GM12878 (cell line): ENCODE measurements around the gene FAM76B. TPM values are rescaled to one million over a fixed set of nuclear protein-coding genes. Genes with fewer than 3 reads are reported as not detected.

Experiments
- ATAC-seq: fragments of 200-7000 bp; cut with Tn5 transposase; 3 replicates; pipeline ENCODE4 v1.9.1; 2020; ENCODE audit warnings: mild to moderate bottlenecking, moderate library complexity
- BruUV-seq: library from RNA; stranded (reverse); fragments of 400-500 nt; replicated peaks from 2 replicates; lab custom pipeline; 2021; lab: Mats Ljungman, UMichigan
- CTCF ChIA-PET: fragments of 300-600 bp; sonication (Branson Sonifier 250); formaldehyde crosslinking; extraction: SDS; loops from one replicate; lab custom pipeline; 2021; ENCODE audit warnings: inconsistent platforms; lab: Yijun Ruan, JAX
- POLR2A ChIA-PET: fragments of 350-600 bp; formaldehyde crosslinking; extraction: SDS; loops from one replicate; lab custom pipeline; 2021; ENCODE audit warnings: inconsistent platforms; lab: Charles Lee
- RAD21 ChIA-PET: fragments of 300-600 bp; sonication (Branson Sonifier 250); formaldehyde crosslinking; loops from one replicate; lab custom pipeline; 2023; ENCODE audit warnings: antibody characterized with exemption; ENCODE audit not compliant: unreplicated experiment; lab: Charles Lee
- SMC1A ChIA-PET: fragments of 300-600 bp; sonication (Branson Sonifier 250); formaldehyde crosslinking; loops from one replicate; lab custom pipeline; 2023; ENCODE audit not compliant: unreplicated experiment, uncharacterized antibody; lab: Charles Lee
- DNase-seq: peaks from one replicate; pipeline ENCODE4 v3.0.0-alpha.2; 2011; ENCODE audit warnings: low read depth, low spot score
- FAIRE-seq: peaks from 3 replicates; lab custom pipeline; 2011; peaks lifted over from hg19 to GRCh38; lab: Jason Lieb, UNC
- H2AFZ ChIP-seq: 2 replicates; pipeline ENCODE4 v1.6.0; 2011; ENCODE audit warnings: low read depth, low read length, control low read depth; ENCODE audit not compliant: control insufficient read depth
- H3K27ac ChIP-seq: 2 replicates; pipeline ENCODE4 v1.5.1; 2011; ENCODE audit warnings: control low read depth; ENCODE audit not compliant: control insufficient read depth, insufficient read depth
- H3K27me3 ChIP-seq, 2 experiments: replicated peaks in 1 of 2; 2 replicates each; pipeline versions ENCODE4 v1.6.0 to v1.6.1; 2011; ENCODE audit warnings: low read length in 1 of 2; ENCODE audit not compliant: control insufficient read depth in 2 of 2, insufficient read depth in 2 of 2
- H3K36me3 ChIP-seq, 2 experiments: 2 replicates each; pipeline ENCODE4 v1.5.1; 2011; ENCODE audit warnings: low read length in 1 of 2; ENCODE audit not compliant: control insufficient read depth in 2 of 2, insufficient read depth in 2 of 2
- H3K4me1 ChIP-seq: 2 replicates; pipeline ENCODE4 v1.6.1; 2011; ENCODE audit warnings: mild to moderate bottlenecking, low read length, moderate library complexity, mixed read lengths; ENCODE audit not compliant: control insufficient read depth, insufficient read depth
- H3K4me2 ChIP-seq: 2 replicates; pipeline ENCODE4 v1.6.0; 2011; ENCODE audit warnings: control low read depth; ENCODE audit not compliant: control insufficient read depth, insufficient read depth
- H3K4me3 ChIP-seq: fragments of 200-600 bp; sonication (generic); 2 replicates; pipeline ENCODE4 v1.5.1; 2016
- H3K79me2 ChIP-seq: 2 replicates; pipeline ENCODE4 v1.6.0; 2011; ENCODE audit warnings: low read length; ENCODE audit not compliant: control insufficient read depth, insufficient read depth
- H3K9ac ChIP-seq: 2 replicates; pipeline ENCODE4 v1.8.0; 2011; ENCODE audit warnings: low read length, control low read depth, mixed read lengths; ENCODE audit not compliant: control insufficient read depth, insufficient read depth
- H3K9me3 ChIP-seq: replicated peaks from 3 replicates; pipeline ENCODE4 v1.5.1; 2011; ENCODE audit warnings: mild to moderate bottlenecking, low read length; ENCODE audit not compliant: control insufficient read depth, insufficient read depth
- H4K20me1 ChIP-seq: 2 replicates; pipeline ENCODE4 v1.6.0; 2011; ENCODE audit not compliant: control insufficient read depth, insufficient read depth
- CHD2 ChIP-seq: IDR thresholded peaks from 2 replicates; pipeline ENCODE4 v1.6.1; 2011; ENCODE audit warnings: low read depth, low read length, improper control_type of control experiment, borderline replicate concordance
- DPF2 ChIP-seq: fragments of 450-650 bp; IDR thresholded peaks from 2 replicates; pipeline ENCODE4 v1.6.1; 2017; ENCODE audit warnings: mild to moderate bottlenecking
- FOS ChIP-seq: IDR thresholded peaks from 3 replicates; pipeline ENCODE4 v1.6.1; 2011; ENCODE audit warnings: borderline replicate concordance; ENCODE audit not compliant: insufficient read length; ENCODE audit errors: extremely low read depth
- JUND ChIP-seq: IDR thresholded peaks from 2 replicates; pipeline ENCODE4 v1.6.1; 2012; ENCODE audit warnings: low read depth, mild to moderate bottlenecking, low read length, improper control_type of control experiment, moderate library complexity
- KAT2A ChIP-seq: conservative IDR thresholded peaks from 2 replicates; pipeline ENCODE4 v1.6.1; 2011; ENCODE audit warnings: low read depth, low read length; ENCODE audit not compliant: control insufficient read depth
- NFXL1 ChIP-seq: fragments of 450-650 bp; IDR thresholded peaks from 2 replicates; pipeline ENCODE4 v1.6.1; 2017; ENCODE audit warnings: antibody characterized with exemption, mild to moderate bottlenecking, borderline replicate concordance
- NR2C1 ChIP-seq: fragments of 450-650 bp; IDR thresholded peaks from 2 replicates; pipeline ENCODE4 v1.6.1; 2017; ENCODE audit warnings: antibody characterized with exemption, mild to moderate bottlenecking, moderate library complexity
- PAX5 ChIP-seq: IDR thresholded peaks from 2 replicates; pipeline ENCODE4 v1.6.1; 2011; ENCODE audit warnings: low read depth, low read length, borderline replicate concordance
- POLR2AphosphoS2 ChIP-seq: IDR thresholded peaks from 2 replicates; pipeline ENCODE4 v1.6.1; 2011; ENCODE audit warnings: low read depth, mild to moderate bottlenecking, low read length, improper control_type of control experiment, moderate library complexity
- POLR2AphosphoS5 ChIP-seq: IDR thresholded peaks from 2 replicates; pipeline ENCODE4 v1.6.1; 2011; ENCODE audit warnings: mild to moderate bottlenecking, low read length, inconsistent platforms
- STAT3 ChIP-seq: IDR thresholded peaks from 2 replicates; pipeline ENCODE4 v1.6.1; 2011; ENCODE audit warnings: low read depth, low read length, improper control_type of control experiment
- YY1 ChIP-seq: IDR thresholded peaks from 2 replicates; pipeline ENCODE4 v1.6.1; 2011; ENCODE audit warnings: low read depth, mild to moderate bottlenecking, low read length
- ZNF384 ChIP-seq: IDR thresholded peaks from 2 replicates; pipeline ENCODE4 v1.6.1; 2012; ENCODE audit warnings: low read depth, mild to moderate bottlenecking, low read length, improper control_type of control experiment, borderline replicate concordance
- WGBS: methylation state at CpG from one replicate; pipeline ENCODE4 v1.1.6; 2016; ENCODE audit warnings: low lambda C conversion rate; ENCODE audit not compliant: insufficient replicate concordance, insufficient coverage; ENCODE audit errors: missing lambda C conversion rate; 5-methylcytosine and 5-hydroxymethylcytosine counted together
- in situ Hi-C: fragments of 300-500 bp; cut with MboI; formaldehyde crosslinking; loops from 9 replicates; pipeline ENCODE4 v1.14.3; 2018; ENCODE audit warnings: mixed read lengths
- intact Hi-C: fragments of 100-400 bp; cut with micrococcal nuclease; formaldehyde crosslinking; loops from one replicate; pipeline ENCODE4 v1.14.2; 2022; ENCODE audit not compliant: unreplicated experiment
- polyA plus RNA-seq, 11 experiments: library from polyadenylated mRNA; depleted of rRNA in 4 of 11; unstranded in 6 of 11; stranded (reverse) in 5 of 11; fragments of >200 nt; fragmentation: Nextera tagmentation in 4 of 11; fragmentation: Illumina TruSeq in 1 of 11; extraction: Ambion mirVana in 4 of 11; extraction: Trizol in 1 of 11; gene quantifications; 1 replicate in 1 of 11; 2 replicates in 10 of 11; pipeline versions ENCODE4 v1.2.1 to v1.2.3, GENCODE V29; 2011 to 2016; ENCODE audit warnings: inconsistent platforms in 2 of 11, missing spikeins in 2 of 11, low read depth in 1 of 11
- total RNA-seq, 4 experiments: library from RNA; depleted of rRNA in 3 of 4; stranded (reverse); fragments of >200 nt in 3 of 4; fragmentation: Illumina TruSeq in 1 of 4; extraction: Trizol in 1 of 4; gene quantifications; 2 replicates each; pipeline versions ENCODE4 v1.2.1 to v1.2.3, GENCODE V29; 2013 to 2021
- TF ChIP-seq, protein P1 (sequence below): fragments of 450-650 bp; IDR thresholded peaks from 2 replicates; pipeline ENCODE4 v1.6.1; 2016; ENCODE audit warnings: mild to moderate bottlenecking
- TF ChIP-seq, protein P2 (sequence below): IDR thresholded peaks from 2 replicates; pipeline ENCODE4 v1.6.1; 2012; ENCODE audit warnings: low read depth, low read length, improper control_type of control experiment
- TF ChIP-seq, protein P3 (sequence below): fragments of 450-650 bp; IDR thresholded peaks from 2 replicates; pipeline ENCODE4 v1.6.1; 2016; ENCODE audit warnings: mild to moderate bottlenecking, moderate library complexity, borderline replicate concordance
- TF ChIP-seq, protein P4 (sequence below): IDR thresholded peaks from 2 replicates; pipeline ENCODE4 v1.6.1; 2011; ENCODE audit warnings: low read depth, low read length, improper control_type of control experiment, borderline replicate concordance

FAM76B gene
- total and polyA plus RNA-seq, 10 of the 15 experiments (the other 5 are each of a cell fraction or from before 2014, with no cell fraction given), result 13.5 to 56.8 (median 28.4) TPM

DNA sequence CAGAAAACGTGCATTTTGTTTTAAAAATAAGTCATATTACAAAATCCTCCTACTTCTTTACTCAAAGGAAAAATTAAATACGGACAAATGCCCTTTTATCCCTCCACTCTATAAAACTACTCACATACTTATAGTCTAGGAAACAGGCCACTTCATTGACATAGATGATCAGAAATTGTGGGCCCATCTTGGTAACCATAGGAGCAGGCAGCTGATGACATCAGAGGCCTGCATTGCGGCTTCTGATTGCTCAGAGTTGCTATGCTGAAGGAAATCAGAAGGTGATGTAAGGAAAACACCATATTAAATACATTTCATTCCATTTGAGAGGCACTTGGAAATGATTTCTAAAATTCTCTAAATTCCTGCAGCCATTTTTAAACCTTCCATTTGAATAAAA lies 27.0 kb downstream of the FAM76B start:
- CTCF ChIA-PET, result interaction anchor here (0.6 to 12.2 kb wide), 13 partner anchors 9 to 607 kb away, joined by 3 to 324 read pairs (median 4); no protein-coding TSS in a partner anchor
- H3K4me3 ChIP-seq, result no peak overlapping the region
- TF ChIP-seq, protein P1, sequence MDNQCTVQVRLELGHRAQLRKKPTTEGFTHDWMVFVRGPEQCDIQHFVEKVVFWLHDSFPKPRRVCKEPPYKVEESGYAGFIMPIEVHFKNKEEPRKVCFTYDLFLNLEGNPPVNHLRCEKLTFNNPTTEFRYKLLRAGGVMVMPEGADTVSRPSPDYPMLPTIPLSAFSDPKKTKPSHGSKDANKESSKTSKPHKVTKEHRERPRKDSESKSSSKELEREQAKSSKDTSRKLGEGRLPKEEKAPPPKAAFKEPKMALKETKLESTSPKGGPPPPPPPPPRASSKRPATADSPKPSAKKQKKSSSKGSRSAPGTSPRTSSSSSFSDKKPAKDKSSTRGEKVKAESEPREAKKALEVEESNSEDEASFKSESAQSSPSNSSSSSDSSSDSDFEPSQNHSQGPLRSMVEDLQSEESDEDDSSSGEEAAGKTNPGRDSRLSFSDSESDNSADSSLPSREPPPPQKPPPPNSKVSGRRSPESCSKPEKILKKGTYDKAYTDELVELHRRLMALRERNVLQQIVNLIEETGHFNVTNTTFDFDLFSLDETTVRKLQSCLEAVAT, result no peak
- TF ChIP-seq DPF2 (no peak), JUND (no peak), KAT2A (no peak), ZNF384 (no peak), YY1 (no peak), FOS (no peak), CHD2 (no peak), NR2C1 (no peak), POLR2AphosphoS2 (no peak), POLR2AphosphoS5 (no peak), PAX5 (no peak), STAT3 (no peak), NFXL1 (no peak)
- TF ChIP-seq, protein P2, sequence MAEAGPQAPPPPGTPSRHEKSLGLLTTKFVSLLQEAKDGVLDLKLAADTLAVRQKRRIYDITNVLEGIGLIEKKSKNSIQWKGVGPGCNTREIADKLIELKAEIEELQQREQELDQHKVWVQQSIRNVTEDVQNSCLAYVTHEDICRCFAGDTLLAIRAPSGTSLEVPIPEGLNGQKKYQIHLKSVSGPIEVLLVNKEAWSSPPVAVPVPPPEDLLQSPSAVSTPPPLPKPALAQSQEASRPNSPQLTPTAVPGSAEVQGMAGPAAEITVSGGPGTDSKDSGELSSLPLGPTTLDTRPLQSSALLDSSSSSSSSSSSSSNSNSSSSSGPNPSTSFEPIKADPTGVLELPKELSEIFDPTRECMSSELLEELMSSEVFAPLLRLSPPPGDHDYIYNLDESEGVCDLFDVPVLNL, result no peak
- TF ChIP-seq, protein P3, sequence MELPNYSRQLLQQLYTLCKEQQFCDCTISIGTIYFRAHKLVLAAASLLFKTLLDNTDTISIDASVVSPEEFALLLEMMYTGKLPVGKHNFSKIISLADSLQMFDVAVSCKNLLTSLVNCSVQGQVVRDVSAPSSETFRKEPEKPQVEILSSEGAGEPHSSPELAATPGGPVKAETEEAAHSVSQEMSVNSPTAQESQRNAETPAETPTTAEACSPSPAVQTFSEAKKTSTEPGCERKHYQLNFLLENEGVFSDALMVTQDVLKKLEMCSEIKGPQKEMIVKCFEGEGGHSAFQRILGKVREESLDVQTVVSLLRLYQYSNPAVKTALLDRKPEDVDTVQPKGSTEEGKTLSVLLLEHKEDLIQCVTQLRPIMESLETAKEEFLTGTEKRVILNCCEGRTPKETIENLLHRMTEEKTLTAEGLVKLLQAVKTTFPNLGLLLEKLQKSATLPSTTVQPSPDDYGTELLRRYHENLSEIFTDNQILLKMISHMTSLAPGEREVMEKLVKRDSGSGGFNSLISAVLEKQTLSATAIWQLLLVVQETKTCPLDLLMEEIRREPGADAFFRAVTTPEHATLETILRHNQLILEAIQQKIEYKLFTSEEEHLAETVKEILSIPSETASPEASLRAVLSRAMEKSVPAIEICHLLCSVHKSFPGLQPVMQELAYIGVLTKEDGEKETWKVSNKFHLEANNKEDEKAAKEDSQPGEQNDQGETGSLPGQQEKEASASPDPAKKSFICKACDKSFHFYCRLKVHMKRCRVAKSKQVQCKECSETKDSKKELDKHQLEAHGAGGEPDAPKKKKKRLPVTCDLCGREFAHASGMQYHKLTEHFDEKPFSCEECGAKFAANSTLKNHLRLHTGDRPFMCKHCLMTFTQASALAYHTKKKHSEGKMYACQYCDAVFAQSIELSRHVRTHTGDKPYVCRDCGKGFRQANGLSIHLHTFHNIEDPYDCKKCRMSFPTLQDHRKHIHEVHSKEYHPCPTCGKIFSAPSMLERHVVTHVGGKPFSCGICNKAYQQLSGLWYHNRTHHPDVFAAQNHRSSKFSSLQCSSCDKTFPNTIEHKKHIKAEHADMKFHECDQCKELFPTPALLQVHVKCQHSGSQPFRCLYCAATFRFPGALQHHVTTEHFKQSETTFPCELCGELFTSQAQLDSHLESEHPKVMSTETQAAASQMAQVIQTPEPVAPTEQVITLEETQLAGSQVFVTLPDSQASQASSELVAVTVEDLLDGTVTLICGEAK, result no peak
- TF ChIP-seq, protein P4, sequence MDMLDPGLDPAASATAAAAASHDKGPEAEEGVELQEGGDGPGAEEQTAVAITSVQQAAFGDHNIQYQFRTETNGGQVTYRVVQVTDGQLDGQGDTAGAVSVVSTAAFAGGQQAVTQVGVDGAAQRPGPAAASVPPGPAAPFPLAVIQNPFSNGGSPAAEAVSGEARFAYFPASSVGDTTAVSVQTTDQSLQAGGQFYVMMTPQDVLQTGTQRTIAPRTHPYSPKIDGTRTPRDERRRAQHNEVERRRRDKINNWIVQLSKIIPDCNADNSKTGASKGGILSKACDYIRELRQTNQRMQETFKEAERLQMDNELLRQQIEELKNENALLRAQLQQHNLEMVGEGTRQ, result no peak
- TF ChIP-seq, all 136 proteins: peak for 0
- Histone ChIP-seq H3K27ac (no peak overlapping the region), H3K79me2 (no peaks in the 10 kb centered on the region), H3K36me3 (no peaks in the 10 kb centered on the region), H4K20me1 (no peaks in the 10 kb centered on the region), H2AFZ (no peak overlapping the region), H3K27me3 (no peaks in the 10 kb centered on the region), H3K9ac (no peak overlapping the region), H3K4me1 (no peaks in the 10 kb centered on the region), H3K9me3 (no peaks in the 10 kb centered on the region), H3K4me2 (no peak overlapping the region)
- in situ Hi-C loops (loop anchor here (5.0 kb wide), 1 partner anchor 610 kb away; no protein-coding TSS in a partner anchor), intact Hi-C loops (loop anchor here (5.0 kb wide), 2 partner anchors 185 to 695 kb away; partner anchors contain the start of gene SRSF8)
- no TSS peak for BruUV-seq
- SMC1A ChIA-PET, result interaction anchor here (1.1 to 10.8 kb wide), 15 partner anchors 12 to 692 kb away, joined by 3 to 249 read pairs (median 4); partner anchors contain the start of gene SESN3
- WGBS, result 67% methylated on average over 3 of the region's 3 CpGs
- DNase-seq, result no peak
- no peak for ATAC-seq
- RAD21 ChIA-PET, result interaction anchor here (1.1 to 10.8 kb wide), 9 partner anchors 18 to 608 kb away, joined by 3 to 215 read pairs (median 5); partner anchors contain the start of gene SESN3
- no peak for FAIRE-seq
- POLR2A ChIA-PET, result interaction anchor here (1.2 to 2.1 kb wide), 3 partner anchors 47 to 530 kb away, joined by 3 to 5 read pairs (median 5); no protein-coding TSS in a partner anchor
